Activated CD8-positive, alpha-beta memory T cell treated with anti-CD3 and anti-CD28 coated beads for 4 hours (primary cell): ENCODE data around the gene CEMP1.
A peak's percentile ranks its signal among the peaks of the same experiment; 100 is the strongest.

Source experiments
- DNase-seq, 2 donors: peaks; one replicate each; pipeline ENCODE4 v3.0.0-alpha.2; 2020; ENCODE audit warnings: low read depth in 2 of 2

The CEMP1 gene

DNA sequence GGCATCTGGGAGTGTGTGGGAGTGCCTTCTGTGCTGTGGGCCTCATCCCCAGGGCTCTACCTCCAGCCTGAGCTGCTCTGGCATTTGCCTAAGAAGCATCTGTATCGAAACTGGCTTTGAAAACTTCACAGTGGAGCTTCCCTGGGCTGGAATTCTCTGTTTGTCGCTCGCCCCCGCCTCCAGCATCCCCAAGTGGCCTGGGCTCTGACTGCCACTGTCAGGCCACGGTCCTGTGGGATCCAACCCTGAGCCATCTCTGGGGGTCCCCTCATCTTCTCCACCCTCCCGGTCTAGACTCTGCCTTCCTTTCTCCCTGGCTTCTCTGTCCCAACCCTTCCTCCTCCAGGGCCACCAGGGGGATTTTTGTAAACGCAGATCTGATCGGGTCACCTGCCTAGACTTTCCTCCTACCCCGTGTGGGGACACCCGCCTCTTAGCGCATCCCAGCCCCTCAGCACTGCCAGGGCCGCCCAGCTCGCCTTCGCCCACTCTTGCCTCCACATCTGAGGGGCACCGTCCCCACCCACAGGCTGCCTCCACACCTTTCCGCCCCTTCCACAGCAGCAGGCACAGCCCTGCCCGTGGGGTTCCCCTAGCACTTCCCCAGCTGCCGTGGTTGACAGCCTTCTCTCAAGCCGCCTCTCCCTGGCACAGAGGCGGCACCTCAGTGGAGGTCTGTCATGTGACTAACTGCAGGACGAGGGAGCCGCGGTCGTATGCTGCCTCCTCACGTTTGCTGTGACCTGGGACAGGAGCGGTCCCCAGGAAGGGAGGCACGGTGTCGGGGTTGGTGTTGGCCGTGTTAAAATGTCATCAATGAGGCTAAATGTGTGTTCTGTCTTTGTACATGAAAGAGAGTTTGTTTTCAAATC is 44.3 kb downstream of the CEMP1 start:
- DNase-seq, result peak; percentile 60 to 75

DNA sequence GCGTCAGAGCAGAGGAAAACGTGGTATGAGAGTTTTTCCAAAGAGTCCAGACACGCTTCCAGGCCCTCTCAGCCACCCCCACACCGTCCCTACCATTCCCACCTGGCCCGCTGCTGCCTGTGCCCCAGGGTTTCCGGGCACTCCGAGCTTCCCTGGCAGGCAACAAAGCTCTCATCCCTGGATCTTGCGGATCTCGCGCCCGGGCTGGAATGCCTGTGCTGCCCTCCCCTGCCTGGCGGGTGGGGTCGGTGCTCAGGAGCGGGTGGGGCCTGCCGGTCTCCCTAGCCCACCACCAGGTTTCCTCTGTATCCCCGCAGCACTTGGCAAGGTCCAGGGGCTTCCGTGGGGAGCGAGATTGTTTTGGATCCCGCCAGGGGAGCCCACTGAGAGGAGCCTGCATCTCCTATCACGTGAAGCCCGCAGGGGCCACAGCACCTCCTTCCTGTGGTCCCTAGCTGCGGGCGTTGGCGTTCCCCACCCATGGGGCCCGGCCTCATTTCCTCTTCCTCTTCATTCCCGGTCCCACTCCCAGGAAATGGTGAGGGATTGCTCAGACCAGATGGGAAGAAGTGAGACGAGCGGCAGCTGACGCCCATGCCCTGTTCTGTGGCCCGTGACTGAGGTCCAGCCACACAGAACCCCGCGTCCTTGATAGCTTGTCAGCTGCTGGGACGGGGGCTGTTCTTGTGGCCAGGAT is 45.2 kb downstream of the CEMP1 start:
- no peak for DNase-seq

- no peak for DNase-seq
Observed at GRCh38 chr16:2484898-2485508, 46.2 kb downstream of the CEMP1 start.

GRCh38 chr16:2483939-2484897 is 47.0 kb downstream of the CEMP1 start:
- no peak for DNase-seq

DNA sequence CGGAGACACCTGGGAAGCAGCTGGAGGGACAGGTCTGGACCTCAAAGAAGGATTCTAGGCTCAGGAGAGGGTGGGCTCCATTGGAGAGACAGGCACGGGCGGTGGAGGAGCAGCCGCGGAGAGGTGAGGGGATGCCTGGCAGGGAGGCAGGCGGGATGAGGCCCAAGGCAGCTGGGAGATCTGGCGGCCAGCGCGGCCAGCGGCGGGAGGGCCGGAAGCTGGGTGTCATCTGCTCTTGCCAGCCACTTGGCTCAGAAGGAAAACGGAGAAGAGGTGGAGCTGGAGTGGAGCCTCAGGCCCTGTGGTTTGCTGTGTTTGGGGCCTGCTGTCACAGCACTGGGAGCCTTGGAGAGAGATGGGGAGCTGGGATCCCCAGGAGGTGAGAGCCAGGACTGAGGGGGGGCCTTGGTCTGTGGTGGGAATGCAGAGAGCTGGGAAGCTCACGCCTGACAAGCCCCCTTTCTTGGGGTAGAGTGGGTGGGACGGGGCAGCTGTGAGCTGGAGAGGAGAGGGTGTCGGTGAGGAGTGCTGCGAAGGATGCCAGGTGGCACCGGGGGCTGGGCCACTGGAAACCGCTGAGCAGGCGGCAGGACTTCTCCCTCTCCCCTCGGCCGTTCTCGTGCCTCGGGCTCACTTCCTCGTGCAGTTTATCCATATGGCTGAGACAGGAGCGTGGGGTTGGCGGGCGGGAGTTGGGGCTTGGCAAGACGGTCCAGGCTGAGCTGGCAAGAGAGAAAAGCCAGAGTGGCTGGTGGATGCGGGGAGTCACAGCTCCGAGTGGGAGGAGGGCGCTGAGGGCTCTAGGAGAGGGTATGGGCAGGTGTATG is 48.3 kb downstream of the CEMP1 start:
- no peak for DNase-seq

- DNase-seq, result no peak
Observed at GRCh38 chr16:2482249-2482648, 49.0 kb downstream of the CEMP1 start.

DNA sequence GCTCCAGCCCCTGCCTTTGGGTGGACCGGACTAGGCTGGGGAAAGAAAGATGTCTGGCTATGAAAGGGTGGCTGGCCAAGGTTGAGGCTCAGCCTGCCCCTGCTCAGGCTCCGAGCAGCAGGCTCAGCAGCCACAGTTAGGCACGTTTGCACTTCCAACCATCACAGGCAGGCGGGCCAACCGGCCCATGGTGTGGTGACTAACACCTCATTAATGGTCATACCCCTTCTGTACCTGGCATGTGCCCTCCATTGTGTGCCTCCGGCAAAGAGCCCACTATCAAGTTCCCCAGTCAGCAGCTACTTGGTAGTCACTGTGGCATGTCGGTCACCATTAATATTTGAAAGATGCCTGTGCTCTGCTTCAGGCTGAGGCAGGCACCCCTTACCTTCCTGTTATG is 49.5 kb downstream of the CEMP1 start:
- DNase-seq, result no peak

DNA sequence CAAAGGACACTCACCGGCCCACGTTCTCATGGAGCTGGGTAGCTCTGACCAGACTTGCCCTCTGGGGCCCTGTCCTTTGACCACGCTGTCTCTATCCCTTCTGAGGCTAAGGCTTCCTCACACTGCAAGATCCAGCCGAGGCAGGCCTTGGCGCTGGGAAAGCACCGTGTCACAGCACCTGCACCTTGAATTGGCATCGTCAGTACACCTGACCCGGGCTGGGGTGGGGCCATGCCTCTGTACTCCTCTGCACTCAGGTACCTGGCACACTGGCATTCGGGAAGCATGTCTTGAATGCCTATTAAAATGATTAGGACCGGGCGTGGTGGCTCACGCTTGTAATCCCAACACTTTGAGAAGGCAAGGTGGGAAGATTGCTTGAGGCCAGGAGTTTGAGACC is 50.3 kb downstream of the CEMP1 start:
- DNase-seq, result no peak
